ENCODE results near the gene ZNF497. TPM values are rescaled to one million over a fixed set of nuclear protein-coding genes. Genes with fewer than 3 reads are reported as not detected.

The ZNF497 gene
- total RNA-seq (1 to 10 TPM in 5 of 7 donors, under 1 TPM in 2; 0.44 to 3.0 (median 1.3) TPM), polyA plus RNA-seq (under 1 TPM; 0.59 to 0.74 (median 0.61) TPM)
- long read RNA-seq, donor 1: 0 reads
- long read RNA-seq, donor 2: 0 reads

- WGBS, 5 donors: 0 to 1% (median 0%) methylated on average over 21 to 74 of the region's 74 CpGs
- H3K27ac ChIP-seq: peak within 1 kb of the TSS; percentile 88 to 96 (median 92)
- DNase-seq: peak; percentile 100
- H3K9me3 ChIP-seq: no peaks in the 10 kb centered on the region
- peak in 1 of 3 donors; percentile 13 for TF ChIP-seq POLR2A (IDR thresholded peaks at IDR 0.05)
- peak in 4 of 11 experiments; percentile 17 to 42 (median 34) for TF ChIP-seq CTCF (IDR thresholded peaks at IDR 0.05 in 8 of 11, conservative IDR thresholded peaks at IDR 0.05 in 3 of 11)
- TF ChIP-seq POLR2AphosphoS5 (IDR thresholded peaks at IDR 0.05): peak in 2 of 3 donors; percentile 83 to 95
- intact Hi-C loops (cut with DNase I; ENCODE audit: low total_unique reads): no loop called here
- H3K36me3 ChIP-seq: peaks cover 0 to under 1% (median 0%) of the 10 kb centered on the region in 6 donors
- peaks cover 7 to 41% (median 31%) of the 10 kb centered on the region in 6 donors for H3K4me1 ChIP-seq
- H3K27me3 ChIP-seq (replicated peaks in 1 of 7): peaks cover 0 to 4% (median 0%) of the 10 kb centered on the region in 7 donors
- H3K4me3 ChIP-seq: peak within 1 kb of the TSS; percentile 60 to 95 (median 84)
Observed at GRCh38 chr19:58362272-58362994, at the start of gene ZNF497. ZNF497 (minus strand) TSS chr19:58362751; CDS start chr19:58357635, 5,116 bp downstream.

GRCh38 chr19:58409010-58409790, 46.6 kb upstream of the ZNF497 start:
- no peaks in the 10 kb centered on the region for H3K36me3 ChIP-seq
- 2 to 6% (median 4%) methylated on average over 30 to 34 of the region's 34 CpGs for WGBS, 5 donors
- H3K4me3 ChIP-seq: peak overlapping the region; percentile 85 to 100 (median 94)
- H3K27me3 ChIP-seq (replicated peaks in 1 of 7): no peaks in the 10 kb centered on the region
- intact Hi-C loops (cut with DNase I; ENCODE audit: low total_unique reads): no loop called here
- DNase-seq: no peak
- H3K9me3 ChIP-seq: no peaks in the 10 kb centered on the region
- H3K4me1 ChIP-seq: peaks cover 8 to 32% (median 28%) of the 10 kb centered on the region in 6 donors
- H3K27ac ChIP-seq: peak overlapping the region; percentile 75 to 94 (median 91)
- TF ChIP-seq POLR2A (IDR thresholded peaks at IDR 0.05) (no peak), CTCF (IDR thresholded peaks at IDR 0.05 in 8 of 11, conservative IDR thresholded peaks at IDR 0.05 in 3 of 11) (peak in 1 of 11 experiments; percentile 6)

GRCh38 chr19:58408152-58409009, 45.8 kb upstream of the ZNF497 start, which contains the start of gene ZNF584:
ZNF584 (plus strand) TSS chr19:58408649; CDS start chr19:58409148, 499 bp downstream.
- H3K27ac ChIP-seq: peak within 1 kb of the TSS; percentile 75 to 94 (median 91)
- WGBS, 5 donors: 0 to 1% (median 0%) methylated on average over 66 to 100 of the region's 100 CpGs
- H3K9me3 ChIP-seq: no peaks in the 10 kb centered on the region
- no peaks in the 10 kb centered on the region for H3K27me3 ChIP-seq (replicated peaks in 1 of 7)
- H3K36me3 ChIP-seq: no peaks in the 10 kb centered on the region
- intact Hi-C loops (cut with DNase I; ENCODE audit: low total_unique reads): no loop called here
- TF ChIP-seq POLR2AphosphoS5 (IDR thresholded peaks at IDR 0.05) (peak; percentile 91 to 94 (median 93)), POLR2A (IDR thresholded peaks at IDR 0.05) (peak in 1 of 3 donors; percentile 68), CTCF (IDR thresholded peaks at IDR 0.05 in 8 of 11, conservative IDR thresholded peaks at IDR 0.05 in 3 of 11) (peak in 3 of 11 experiments; percentile 9 to 27 (median 19))
- peak within 1 kb of the TSS; percentile 85 to 100 (median 94) for H3K4me3 ChIP-seq
- peaks cover 8 to 32% (median 28%) of the 10 kb centered on the region in 6 donors for H3K4me1 ChIP-seq
- peak; percentile 98 for DNase-seq
